SK-N-SH treated with all-trans-retinoic acid at 6 μM for 48 hours (cell line): ENCODE data around the gene SIRPA.

Experiments used
- ATAC-seq: fragments of 200-7000 bp; cut with Tn5 transposase; 3 replicates; pipeline ENCODE4 v1.9.1; 2020; ENCODE audit warnings: mild to moderate bottlenecking, moderate library complexity
- ARNTL ChIP-seq: fragments of 450-650 bp; formaldehyde crosslinking; IDR thresholded peaks from 2 replicates; pipeline ENCODE4 v1.5.0; 2020; ENCODE audit warnings: low read depth, mild to moderate bottlenecking, moderate library complexity, borderline replicate concordance
- BACH2 ChIP-seq: fragments of 250-450 bp; sonication (Bioruptor Pico); IDR thresholded peaks from 2 replicates; pipeline ENCODE4 v1.9.0; 2021; ENCODE audit warnings: mild to moderate bottlenecking, borderline replicate concordance
- CREB5 ChIP-seq: fragments of 250-450 bp; sonication (Bioruptor Pico); IDR thresholded peaks from 2 replicates; pipeline ENCODE4 v1.5.1; 2020; ENCODE audit warnings: low read depth, mild to moderate bottlenecking, moderate library complexity
- CSDC2 ChIP-seq: fragments of 250-450 bp; sonication (Bioruptor Pico); IDR thresholded peaks from 2 replicates; pipeline ENCODE4 v1.5.0; 2020; ENCODE audit warnings: mild to moderate bottlenecking, moderate library complexity
- ESRRG ChIP-seq: fragments of 250-450 bp; sonication (Bioruptor Pico); IDR thresholded peaks from 2 replicates; pipeline ENCODE4 v1.6.1; 2021; ENCODE audit warnings: mild to moderate bottlenecking
- ISL1 ChIP-seq: fragments of 250-450 bp; sonication (Bioruptor Pico); IDR thresholded peaks from 2 replicates; pipeline ENCODE4 v2.1.2; 2022; ENCODE audit warnings: mild to moderate bottlenecking, moderate library complexity
- OSR1 ChIP-seq: fragments of 250-450 bp; sonication (Bioruptor Pico); IDR thresholded peaks from 2 replicates; pipeline ENCODE4 v1.8.0; 2022; ENCODE audit warnings: moderate library complexity, mild to moderate bottlenecking, inconsistent platforms
- PATZ1 ChIP-seq: fragments of 250-450 bp; sonication (Bioruptor Pico); IDR thresholded peaks from 2 replicates; pipeline ENCODE4 v1.8.0; 2020; ENCODE audit warnings: mild to moderate bottlenecking, moderate library complexity, borderline replicate concordance
- POU6F1 ChIP-seq: fragments of 250-450 bp; sonication (Bioruptor Pico); IDR thresholded peaks from 2 replicates; pipeline ENCODE4 v1.8.0; 2021; ENCODE audit warnings: low read depth, mild to moderate bottlenecking, moderate library complexity, borderline replicate concordance
- PPARA ChIP-seq: fragments of 250-450 bp; sonication (Bioruptor Pico); IDR thresholded peaks from 2 replicates; pipeline ENCODE4 v1.5.0; 2020; ENCODE audit warnings: mild to moderate bottlenecking, borderline replicate concordance
- SNAI2 ChIP-seq: fragments of 250-450 bp; sonication (Bioruptor Pico); IDR thresholded peaks from 2 replicates; pipeline ENCODE4 v1.5.0; 2020; ENCODE audit warnings: mild to moderate bottlenecking, moderate library complexity
- TCF4 ChIP-seq: fragments of 250-450 bp; sonication (Bioruptor Pico); IDR thresholded peaks from 2 replicates; pipeline ENCODE4 v1.8.0; 2021; ENCODE audit warnings: mild to moderate bottlenecking, moderate library complexity, borderline replicate concordance
- ZFP3 ChIP-seq: fragments of 250-450 bp; sonication (Bioruptor Pico); IDR thresholded peaks from 2 replicates; pipeline ENCODE4 v1.5.0; 2020; ENCODE audit warnings: mild to moderate bottlenecking, moderate library complexity
- ZNF565 ChIP-seq: fragments of 450-650 bp; formaldehyde crosslinking; conservative IDR thresholded peaks from 2 replicates; pipeline ENCODE4 v1.5.0; 2020; ENCODE audit warnings: low read depth, mild to moderate bottlenecking, moderate library complexity
- ZNF8 ChIP-seq: fragments of 450-650 bp; formaldehyde crosslinking; IDR thresholded peaks from 2 replicates; pipeline ENCODE4 v1.5.0; 2020; ENCODE audit warnings: mild to moderate bottlenecking, moderate library complexity

Gene SIRPA

GRCh38 chr20:1968964-1969363 lies 73.8 kb downstream of the SIRPA start (continued):
- TF ChIP-seq POU6F1 (CRISPR knock-in tag) (no peak), ZNF565 (CRISPR knock-in tag) (no peak), ESRRG (CRISPR knock-in tag) (no peak), CSDC2 (no peak)

DNA sequence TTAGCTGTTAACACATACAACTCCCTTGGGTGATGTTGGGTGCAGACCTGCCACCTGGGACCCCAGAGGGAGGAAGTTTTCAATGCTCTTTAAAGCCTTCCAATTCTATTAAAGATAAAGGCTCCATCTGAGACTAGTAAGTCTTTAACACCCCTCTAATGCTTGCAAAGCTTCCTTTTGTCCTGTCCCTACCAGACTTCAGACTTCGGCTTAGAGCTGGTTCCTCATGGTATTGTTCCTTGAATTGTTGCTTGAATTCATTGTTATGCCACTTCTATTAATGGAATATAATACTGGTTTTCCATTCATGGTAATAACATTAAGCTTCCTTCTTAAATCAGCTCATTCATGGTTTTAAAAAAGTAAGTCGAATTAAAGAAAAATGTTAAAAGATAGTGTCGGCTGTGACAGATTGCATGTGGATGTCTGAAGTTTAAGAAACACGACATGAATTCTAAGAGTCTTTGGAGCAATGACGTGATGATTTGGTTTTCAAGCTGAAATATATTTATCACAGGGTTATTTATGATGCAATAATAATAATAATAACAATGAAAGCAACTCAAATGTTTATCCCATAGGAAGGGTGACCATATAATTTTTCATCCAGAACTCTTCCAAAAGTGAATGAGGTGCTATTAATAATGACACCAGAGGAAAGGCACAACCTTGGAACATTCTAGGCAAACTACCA lies 76.8 kb downstream of the SIRPA start:
- TF ChIP-seq TCF4 (CRISPR knock-in tag) (no peak), ZFP3 (CRISPR knock-in tag) (no peak), CREB5 (CRISPR knock-in tag) (no peak), ISL1 (CRISPR knock-in tag) (no peak), ZNF8 (no peak)
- no peak for ATAC-seq

DNA sequence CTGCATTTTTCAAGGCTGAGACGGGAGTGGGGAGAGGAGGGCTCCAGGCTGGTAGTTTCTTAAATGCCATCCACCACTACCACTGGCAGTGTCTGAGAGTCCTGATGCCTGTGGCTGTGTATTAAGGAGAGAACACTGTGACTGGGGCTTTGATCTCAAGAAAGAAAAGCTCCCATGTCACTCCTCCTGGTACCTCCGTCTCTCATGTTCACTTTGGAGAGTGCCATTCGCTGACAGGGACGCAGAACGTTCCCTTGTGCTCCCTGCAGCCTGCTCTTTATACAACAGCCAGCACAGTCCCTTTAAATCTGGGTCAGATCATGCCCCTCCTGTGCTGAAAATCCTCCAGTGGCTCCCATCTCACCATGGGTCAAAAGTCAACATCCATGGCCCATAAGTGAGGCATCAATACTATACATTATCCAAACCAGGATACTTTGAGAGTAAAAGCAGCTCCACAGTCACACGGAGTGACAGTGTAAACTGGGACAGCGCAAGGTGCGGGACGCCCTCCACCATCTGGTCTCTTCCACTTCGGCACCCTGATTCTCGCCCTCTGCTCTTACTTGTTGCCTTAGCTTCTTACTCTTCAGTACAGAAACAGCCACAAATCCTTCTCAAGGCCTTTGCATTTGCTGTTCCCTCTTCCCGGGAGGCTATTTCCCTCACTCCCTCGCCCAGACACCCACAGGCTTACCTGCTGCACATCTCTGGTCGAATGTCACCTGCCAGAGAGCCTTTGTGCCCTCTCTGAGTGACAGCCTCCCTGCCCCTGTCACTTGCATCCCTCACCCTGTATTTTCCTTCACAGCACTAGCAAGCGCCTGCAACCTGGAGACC lies 78.6 kb downstream of the SIRPA start:
- TF ChIP-seq POU6F1 (CRISPR knock-in tag) = no peak
- TF ChIP-seq BACH2 = no peak
- TF ChIP-seq ARNTL (CRISPR knock-in tag) = no peak
- TF ChIP-seq SNAI2 (CRISPR knock-in tag) = no peak
- TF ChIP-seq PATZ1 (CRISPR knock-in tag) = no peak
- TF ChIP-seq CREB5 (CRISPR knock-in tag) = no peak
- no peak for TF ChIP-seq CSDC2
- TF ChIP-seq TCF4 (CRISPR knock-in tag) = no peak
- ATAC-seq = no peak

DNA sequence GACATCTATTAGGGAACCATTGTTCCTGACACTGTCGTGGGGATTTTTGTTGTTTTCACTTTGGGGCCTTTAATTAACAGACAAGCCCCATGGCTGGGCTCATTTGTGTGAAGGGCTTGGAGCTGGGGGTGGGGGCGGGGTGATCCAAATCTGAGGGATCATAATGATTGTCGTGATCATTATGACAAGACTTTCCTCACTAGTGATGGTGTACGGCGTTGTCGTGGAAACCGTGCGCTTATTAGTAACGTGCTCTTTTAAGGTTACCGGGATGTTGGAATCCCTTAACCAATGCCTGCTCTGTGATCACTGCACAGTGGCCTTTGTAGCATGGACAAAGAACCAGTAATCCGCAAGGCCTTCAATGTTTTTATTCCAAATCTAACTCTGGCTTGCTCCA lies 80.1 kb downstream of the SIRPA start:
- no peak for ATAC-seq
- no peak for TF ChIP-seq OSR1 (CRISPR knock-in tag)
- TF ChIP-seq PATZ1 (CRISPR knock-in tag) = no peak
- TF ChIP-seq ZNF8 = no peak
- TF ChIP-seq ISL1 (CRISPR knock-in tag) = no peak
- no peak for TF ChIP-seq PPARA
